Activated CD8-positive, alpha-beta memory T cell treated with anti-CD3 and anti-CD28 coated beads for 24 hours (primary cell): ENCODE measurements around the gene NHEJ1.

ENCODE experiments used
- DNase-seq: peaks from one replicate; pipeline ENCODE4 v3.0.0-alpha.2; 2020

The NHEJ1 gene

GRCh38 chr2:219026946-219027345 lies 133.7 kb downstream of the NHEJ1 start:
- DNase-seq, result no peak

GRCh38 chr2:219025637-219026585 lies 134.7 kb downstream of the NHEJ1 start:
- DNase-seq, result no peak
